HG03565 (cell line): ENCODE results near the gene SKI.

ENCODE experiments used
- ATAC-seq: cut with Tn5 transposase; IDR thresholded peaks from one replicate; pipeline ENCODE4 v1.9.1; 2021; ENCODE audit warnings: mild to moderate bottlenecking, moderate library complexity; ENCODE audit not compliant: unreplicated experiment

The SKI gene

GRCh38 chr1:2304282-2304681, 76.2 kb downstream of the SKI start:
- ATAC-seq: no peak

DNA sequence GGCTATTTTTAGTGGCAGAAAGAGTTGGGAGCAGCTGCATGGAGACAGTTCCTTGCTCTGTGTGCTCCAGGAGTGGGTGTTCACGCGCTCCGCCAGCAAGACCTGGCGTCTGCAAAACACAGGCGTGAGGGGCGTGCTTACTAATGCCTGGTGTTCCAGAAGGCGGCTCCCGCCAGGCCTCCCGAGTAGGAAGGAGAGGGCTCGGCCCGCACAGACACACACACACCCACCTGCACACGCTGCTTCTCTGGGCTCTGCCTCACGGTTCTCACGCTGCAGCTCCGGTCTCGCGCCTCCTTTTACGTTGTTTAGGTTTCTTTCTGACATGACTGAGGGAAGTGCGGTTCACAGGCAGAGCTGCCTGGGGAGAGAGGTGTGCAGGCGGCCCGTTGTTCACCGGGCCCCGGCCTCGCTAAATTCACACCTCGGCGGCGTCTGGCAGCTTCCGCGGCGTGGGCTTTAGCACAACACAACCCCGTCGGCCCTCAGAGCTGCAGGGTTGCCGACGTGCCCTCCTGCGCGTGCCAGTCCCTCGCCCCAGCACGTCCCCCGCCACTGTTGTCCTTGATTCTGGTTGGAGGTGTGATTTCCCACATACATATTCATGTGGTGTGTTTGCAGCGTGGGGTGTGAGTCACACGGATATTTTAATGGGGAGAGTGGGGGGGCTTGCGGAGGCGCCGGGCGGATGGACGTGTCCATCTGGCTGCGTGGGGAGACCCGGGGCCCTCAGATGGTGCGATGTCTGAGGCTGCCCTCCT, 77.0 kb downstream of the SKI start:
- no peak for ATAC-seq

DNA sequence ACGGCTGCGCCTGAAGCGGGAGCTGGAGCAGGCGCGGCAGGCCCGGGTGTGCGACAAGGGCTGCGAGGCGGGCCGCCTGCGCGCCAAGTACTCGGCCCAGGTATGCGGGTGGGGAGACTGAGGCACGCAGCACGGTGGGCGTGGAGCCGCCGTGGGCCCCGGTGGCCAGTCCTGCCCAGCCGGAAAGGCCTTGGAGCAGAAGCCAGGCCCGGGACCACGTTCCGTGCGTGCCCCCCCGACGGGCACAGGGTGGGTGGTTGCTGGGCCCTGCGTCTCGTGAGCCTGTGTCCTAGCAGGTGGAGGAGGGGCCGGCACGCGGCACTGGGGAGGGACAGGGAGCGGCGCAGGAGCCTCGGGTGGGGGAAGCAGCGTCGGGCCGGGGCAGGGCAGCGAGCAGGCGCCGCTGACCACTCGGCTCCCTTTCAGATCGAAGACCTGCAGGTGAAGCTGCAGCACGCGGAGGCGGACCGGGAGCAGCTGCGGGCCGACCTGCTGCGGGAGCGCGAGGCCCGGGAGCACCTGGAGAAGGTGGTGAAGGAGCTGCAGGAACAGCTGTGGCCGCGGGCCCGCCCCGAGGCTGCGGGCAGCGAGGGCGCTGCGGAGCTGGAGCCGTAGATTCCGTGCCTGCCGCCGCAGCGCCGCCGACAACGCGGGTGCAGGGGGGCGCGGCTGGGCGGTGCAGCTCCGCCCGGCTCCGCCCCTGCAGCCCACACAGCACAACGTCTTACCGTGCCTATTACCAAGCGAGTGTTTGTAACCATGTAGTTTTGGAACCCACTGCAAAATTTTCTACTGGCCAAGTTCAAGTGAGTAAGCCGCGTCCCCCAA, 78.2 kb downstream of the SKI start:
- no peak for ATAC-seq

GRCh38 chr1:2307064-2307605, 79.0 kb downstream of the SKI start:
- ATAC-seq: no peak

DNA sequence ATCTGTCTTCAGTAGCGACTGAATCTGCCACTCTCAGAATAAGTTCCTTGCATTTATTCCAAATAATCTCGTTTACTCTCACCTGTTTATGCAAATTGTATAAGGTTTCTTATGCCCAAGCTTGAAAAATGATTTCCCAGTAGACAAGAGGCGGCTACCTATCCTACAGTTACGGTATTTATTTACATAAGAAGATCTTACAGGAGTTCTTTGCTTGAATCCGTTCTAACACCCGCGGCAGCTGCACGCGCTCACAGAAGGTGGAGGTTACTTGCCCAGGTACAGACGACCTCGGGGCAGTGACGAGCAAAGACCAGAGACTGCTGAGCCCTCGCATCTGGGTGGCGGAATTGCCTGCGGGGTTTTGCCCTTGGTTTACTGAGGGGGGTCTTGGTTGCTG, 79.9 kb downstream of the SKI start:
- ATAC-seq: no peak

- ATAC-seq: no peak
These were observed 80.7 kb downstream of the SKI start for GRCh38 chr1:2308844-2309243.

DNA sequence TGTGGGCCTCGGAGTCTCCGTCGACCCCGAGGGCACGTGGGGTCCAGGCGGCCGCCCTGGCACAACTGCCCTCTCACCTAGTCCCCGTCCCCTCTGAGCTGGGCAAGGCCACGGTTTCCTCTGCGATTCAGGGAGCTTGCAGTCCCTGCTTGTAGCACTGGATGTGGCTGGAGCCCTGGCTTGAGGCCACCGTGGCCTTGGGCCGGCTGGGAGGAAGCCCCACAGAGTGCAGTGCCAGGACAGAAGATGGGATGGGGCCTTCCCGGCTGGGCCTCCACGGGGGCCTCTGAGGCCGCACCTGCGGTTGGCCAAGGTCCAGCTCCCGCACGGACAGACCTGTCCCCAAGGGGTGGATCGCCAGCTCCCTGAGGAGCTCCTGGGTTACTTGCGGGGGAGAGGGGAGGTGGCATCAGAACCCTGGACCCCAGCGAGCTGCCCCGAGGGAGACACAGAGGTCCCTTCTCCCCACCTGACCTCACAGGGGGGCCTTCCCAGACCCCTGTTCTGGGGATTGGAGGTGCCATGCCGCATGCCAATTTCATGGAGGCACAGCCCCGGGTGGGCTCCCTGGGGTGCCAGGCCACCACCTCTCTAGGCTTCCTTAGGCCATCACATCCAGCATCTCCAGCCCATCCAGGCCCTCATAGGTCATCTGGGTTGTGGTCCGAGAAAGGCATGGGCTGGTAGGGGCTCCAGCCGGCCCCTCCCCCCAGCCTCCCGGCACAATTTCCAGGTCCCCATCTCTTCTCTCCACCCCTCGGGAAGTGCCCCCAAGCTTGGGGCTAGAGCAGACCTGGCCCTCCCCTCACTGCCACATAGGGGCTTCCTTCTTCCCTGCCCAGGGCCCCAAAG, 82.4 kb downstream of the SKI start:
- no peak for ATAC-seq

DNA sequence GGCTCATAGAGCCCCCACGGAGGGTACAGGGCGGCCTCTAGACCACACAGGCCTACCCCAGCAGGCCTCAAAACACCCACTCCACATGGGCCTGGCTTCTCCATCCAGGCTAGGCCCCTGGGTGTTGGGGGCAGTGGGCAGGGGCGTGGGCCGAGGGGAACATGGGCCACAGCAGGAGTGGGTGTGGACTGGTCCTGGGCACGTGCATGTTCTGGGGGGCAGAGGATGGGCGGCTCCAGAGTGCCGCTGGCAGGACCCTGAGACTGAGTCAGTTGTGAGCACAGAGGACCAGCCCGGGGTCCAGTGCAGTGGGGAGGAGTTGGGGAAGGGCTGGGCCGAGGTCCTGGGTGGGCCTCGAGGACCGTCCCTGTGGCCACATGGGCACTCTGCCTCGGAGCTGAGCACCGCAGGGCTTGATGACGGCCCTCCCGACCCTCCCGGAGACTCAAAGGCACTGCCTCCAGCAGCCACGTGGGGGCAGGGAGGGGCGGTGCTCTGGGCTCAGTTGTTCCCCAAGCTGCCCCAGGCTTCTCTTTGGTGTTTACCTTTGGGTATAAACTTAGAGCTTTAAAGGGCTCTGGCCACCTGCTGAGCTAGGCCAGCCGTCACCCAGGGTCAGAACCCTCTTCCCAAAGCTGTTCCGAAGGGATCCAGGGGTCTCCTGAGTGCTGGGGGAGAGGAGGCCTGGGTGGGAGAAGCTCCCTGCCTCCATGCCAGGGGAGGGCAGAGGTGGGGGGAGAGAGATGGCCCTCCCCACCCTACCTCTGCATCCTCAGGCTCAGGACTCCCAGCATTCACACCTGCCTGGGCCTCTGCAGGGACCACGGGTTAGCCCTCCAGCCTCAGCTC, 83.3 kb downstream of the SKI start:
- no peak for ATAC-seq

GRCh38 chr1:2312160-2312514, 84.0 kb downstream of the SKI start:
- no peak for ATAC-seq

DNA sequence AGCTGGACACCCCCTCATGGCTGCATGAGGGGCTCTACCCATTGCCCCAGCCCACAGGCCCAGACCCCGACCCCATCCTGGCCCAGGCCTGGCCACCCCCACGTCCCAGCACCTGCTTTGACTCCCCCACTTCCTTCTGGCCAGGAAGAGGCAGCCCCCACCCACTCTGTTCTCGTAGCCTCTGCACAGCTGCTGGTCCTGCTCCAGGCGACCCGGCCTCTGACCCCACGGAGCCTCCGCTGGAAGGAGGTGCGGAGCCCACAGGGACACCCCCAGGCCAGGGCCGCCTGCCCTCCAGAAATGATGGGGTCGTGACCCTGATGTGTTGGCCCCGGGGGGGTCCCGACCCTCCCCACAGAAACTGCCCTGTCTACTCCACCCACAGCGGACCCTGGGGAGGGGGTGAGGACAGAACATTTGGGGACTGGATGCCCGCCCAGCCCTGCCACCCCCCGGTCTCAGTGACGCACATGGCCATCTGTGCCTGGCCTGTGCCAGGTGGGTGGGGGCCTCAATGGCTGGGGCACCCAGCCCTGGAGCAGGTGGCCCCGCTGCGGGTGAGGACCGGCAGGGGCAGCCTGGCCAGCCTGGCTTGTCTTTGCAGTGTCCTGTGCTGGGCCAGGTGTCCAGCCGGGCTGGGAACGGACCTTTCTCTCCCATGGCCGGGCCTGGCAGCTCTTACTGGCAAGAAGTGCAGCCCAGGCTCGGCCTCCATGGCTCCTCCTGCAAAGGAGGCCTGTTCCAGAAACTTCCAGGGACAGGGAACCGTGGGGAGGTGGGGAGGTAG, 84.6 kb downstream of the SKI start:
- ATAC-seq: no peak

DNA sequence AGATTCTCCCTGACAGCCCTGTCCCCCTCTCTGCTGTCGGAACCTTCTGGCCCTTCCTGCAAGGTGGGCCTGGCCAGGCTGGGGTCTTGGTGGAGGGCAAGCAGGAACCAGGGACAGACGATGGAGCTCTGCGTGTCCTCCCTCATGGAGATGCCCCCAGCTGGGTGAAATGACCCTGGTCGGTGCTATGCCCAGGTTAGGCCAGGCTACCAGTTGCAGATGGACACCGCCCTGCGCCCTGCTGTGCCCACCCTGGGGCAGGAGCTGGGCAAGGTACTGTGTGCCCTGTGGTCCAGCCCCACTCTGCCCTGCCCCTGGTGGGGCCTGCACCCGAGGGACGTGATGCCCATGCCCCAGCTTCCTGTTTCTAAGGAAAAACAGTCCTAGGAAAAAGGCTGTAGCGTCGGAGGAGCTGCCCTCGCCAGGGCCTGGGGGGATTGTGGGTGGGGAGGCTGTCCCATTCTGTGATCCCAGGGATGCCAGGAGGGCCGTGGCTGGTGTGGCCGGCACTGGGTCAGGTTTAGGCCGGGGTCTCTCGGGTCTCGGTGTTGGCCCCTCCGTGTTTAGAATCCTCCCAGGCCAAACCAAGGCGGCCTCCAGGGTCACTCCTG, 85.6 kb downstream of the SKI start:
- no peak for ATAC-seq

- ATAC-seq: no peak
These were observed 86.2 kb downstream of the SKI start for GRCh38 chr1:2314273-2314802.

GRCh38 chr1:2314803-2315673, 86.9 kb downstream of the SKI start:
- no peak for ATAC-seq

- ATAC-seq: no peak
These were observed 87.7 kb downstream of the SKI start for GRCh38 chr1:2315674-2316450.

DNA sequence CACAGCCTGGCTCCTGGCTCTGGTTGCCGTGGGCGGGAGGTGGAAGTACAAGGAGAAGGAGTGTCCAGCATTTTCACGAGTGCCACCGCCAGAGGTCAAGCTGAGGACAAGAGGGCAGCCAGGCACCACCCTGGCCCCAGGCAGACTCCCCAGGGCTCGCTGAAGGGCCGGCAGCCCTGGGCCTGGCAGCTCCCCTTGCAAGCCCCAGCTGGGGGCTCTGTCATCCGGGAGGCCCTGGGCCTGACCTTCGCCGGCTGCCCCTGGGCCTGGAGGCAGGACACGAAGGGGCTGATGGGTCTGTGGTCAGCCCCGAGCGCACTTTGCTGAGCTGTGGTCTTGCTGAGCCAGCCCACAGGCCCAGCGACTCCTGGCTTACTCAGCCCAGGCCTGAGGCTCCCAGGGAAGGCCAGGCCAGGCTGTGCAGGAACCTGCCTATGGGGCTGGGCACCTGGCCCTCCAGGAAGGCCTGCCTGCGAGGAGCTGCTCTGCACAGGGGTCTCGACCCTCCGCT, 88.4 kb downstream of the SKI start:
- no peak for ATAC-seq

DNA sequence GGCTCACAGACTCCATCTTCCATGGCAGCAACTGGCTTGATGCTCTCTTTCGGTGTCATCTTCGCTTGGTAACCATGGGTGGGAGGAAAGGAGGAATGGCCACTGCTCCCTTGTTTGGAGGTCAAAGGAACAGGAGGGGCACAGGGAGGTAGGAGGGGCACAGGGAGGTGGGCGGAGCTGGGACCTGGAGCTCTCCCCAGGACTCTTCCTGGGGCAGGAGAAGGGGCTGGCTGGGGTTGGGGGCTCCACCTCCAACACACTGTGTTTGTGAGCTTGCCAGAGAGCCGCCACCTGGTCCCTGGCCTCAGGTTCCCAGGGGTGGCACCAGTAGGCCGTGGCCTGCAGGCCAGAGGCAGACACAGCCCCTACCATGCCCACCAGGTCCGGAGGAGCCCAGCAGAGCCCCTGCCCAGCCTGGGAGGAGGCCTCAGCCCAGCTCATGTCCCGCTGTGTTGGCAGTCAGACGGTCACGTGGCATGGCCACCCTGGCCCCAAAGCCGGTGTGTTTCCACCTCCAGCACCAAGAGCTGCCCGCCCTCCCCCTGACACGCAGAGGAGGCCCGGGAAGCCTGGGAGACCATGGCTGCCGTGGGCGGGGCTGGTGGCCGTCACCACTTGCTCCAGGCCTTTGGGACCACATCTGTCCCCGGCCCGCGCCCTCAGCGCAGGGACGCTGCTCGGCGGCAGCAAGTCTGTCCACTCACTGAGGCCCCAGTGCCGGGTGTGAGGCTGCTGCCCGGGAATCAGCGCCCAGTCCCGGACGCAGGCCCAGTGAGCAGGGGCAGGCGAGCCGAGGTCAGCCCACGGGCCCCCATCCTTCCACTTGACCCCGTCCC, 89.3 kb downstream of the SKI start:
- no peak for ATAC-seq
